ENCODE measurements around the gene DNAJC27. TPM values are rescaled to one million over a fixed set of nuclear protein-coding genes. Genes with fewer than 3 reads are reported as not detected.
"Not testable (repeated sequence)": the region's sequence is repeated elsewhere in the genome, so short reads cannot be mapped to it uniquely, and the experiment has no call there.

The DNAJC27 gene
- 10 to 100 TPM in 3 of 4 donors, 1 to 10 TPM in 1; 7.7 to 16.1 (median 15.7) TPM for total RNA-seq

- Histone ChIP-seq H3K4me1 (peaks cover 0 to 10% of the 10 kb centered on the region in 2 donors), H3K36me3 (no peaks in the 10 kb centered on the region), H3K27me3 (no peaks in the 10 kb centered on the region), H3K27ac (peak within 1 kb of the TSS; percentile 97 to 100 (median 98)), H3K9me3 (no peaks in the 10 kb centered on the region), H3K4me3 (replicated peaks in 1 of 3) (peak within 1 kb of the TSS; percentile 72 to 99 (median 82))
- DNase-seq = peak; percentile 97 to 98
- intact Hi-C loops (cut with DNase I) = no loop called here
- WGBS, 2 donors = 0 to 1% methylated on average over 39 to 43 of the region's 72 CpGs
- TF ChIP-seq POLR2A (IDR thresholded peaks at IDR 0.05) = peak; percentile 69 to 98
- TF ChIP-seq CTCF (IDR thresholded peaks at IDR 0.05) = peak in 1 of 6 experiments; percentile 29
Measured at GRCh38 chr2:24971536-24972314, at the start of gene DNAJC27. TSS of gene DNAJC27 (minus strand) at chr2:24971955. CDS start at chr2:24971904, 51 bp downstream.

- intact Hi-C loops (cut with DNase I) = no loop called here
- TF ChIP-seq CTCF (IDR thresholded peaks at IDR 0.05) (no peak), POLR2A (IDR thresholded peaks at IDR 0.05) (no peak)
- Histone ChIP-seq H3K36me3 (no peaks in the 10 kb centered on the region), H3K9me3 (no peaks in the 10 kb centered on the region), H3K4me3 (replicated peaks in 1 of 3) (no peak overlapping the region), H3K4me1 (no peaks in the 10 kb centered on the region), H3K27me3 (no peaks in the 10 kb centered on the region), H3K27ac (no peak overlapping the region)
- WGBS, 2 donors = 89 to 91% methylated on average over 7 of the region's 7 CpGs
- DNase-seq = no peak
Measured at GRCh38 chr2:25018681-25019080, 46.9 kb upstream of the DNAJC27 start.

GRCh38 chr2:25014631-25015030 lies 42.9 kb upstream of the DNAJC27 start:
- intact Hi-C loops (cut with DNase I) = no loop called here
- 83 to 91% methylated on average over 9 of the region's 9 CpGs for WGBS, 2 donors
- Histone ChIP-seq H3K27me3 (no peaks in the 10 kb centered on the region), H3K4me3 (replicated peaks in 1 of 3) (no peak overlapping the region), H3K27ac (no peak overlapping the region), H3K36me3 (no peaks in the 10 kb centered on the region), H3K4me1 (no peaks in the 10 kb centered on the region), H3K9me3 (no peaks in the 10 kb centered on the region)
- TF ChIP-seq POLR2A (IDR thresholded peaks at IDR 0.05) (no peak), CTCF (IDR thresholded peaks at IDR 0.05) (no peak)
- no peak for DNase-seq

- DNase-seq; intact Hi-C loops (cut with DNase I); H3K27me3 ChIP-seq: not testable (repeated sequence)
Measured at GRCh38 chr2:25011342-25011741, 39.6 kb upstream of the DNAJC27 start.

GRCh38 chr2:25009954-25010353 lies 38.2 kb upstream of the DNAJC27 start:
- TF ChIP-seq POLR2A (IDR thresholded peaks at IDR 0.05) (no peak), CTCF (IDR thresholded peaks at IDR 0.05) (no peak)
- intact Hi-C loops (cut with DNase I) = no loop called here
- 80 to 81% methylated on average over 11 of the region's 11 CpGs for WGBS, 2 donors

More at GRCh38 chr2:25011342-25011741, 39.6 kb upstream of the DNAJC27 start:
- not testable (repeated sequence) for H3K4me1 ChIP-seq; H3K9me3 ChIP-seq; H3K27ac ChIP-seq; H3K36me3 ChIP-seq; H3K4me3 ChIP-seq (replicated peaks in 1 of 3)
- 84 to 85% methylated on average over 2 of the region's 2 CpGs for WGBS, 2 donors

More at GRCh38 chr2:25009954-25010353, 38.2 kb upstream of the DNAJC27 start:
- Histone ChIP-seq H3K4me3 (replicated peaks in 1 of 3) (no peak overlapping the region), H3K27ac (no peak overlapping the region), H3K27me3 (no peaks in the 10 kb centered on the region), H3K36me3 (no peaks in the 10 kb centered on the region), H3K9me3 (no peaks in the 10 kb centered on the region), H3K4me1 (no peaks in the 10 kb centered on the region)
- no peak for DNase-seq

All from thyroid gland (tissue), 4 donors.